DMS153 treated with DMSO at 0.1 percent for 48 hours (cell line): ENCODE data around the gene GPR143.

Experiments used
- DNase-seq: peaks from one replicate; lab custom pipeline; 2025; ENCODE audit not compliant: unreplicated experiment; lab: John Stamatoyannopoulos, UW

GPR143 gene

GRCh38 chrX:9676738-9677097 lies 88.9 kb downstream of the GPR143 start:
- DNase-seq, result no peak

- no peak for DNase-seq
Observed at GRCh38 chrX:9676306-9676705, 89.3 kb downstream of the GPR143 start.
